HCT116 (cell line): ENCODE measurements around the gene RUNX2. TPM values are rescaled to one million over a fixed set of nuclear protein-coding genes. Genes with fewer than 3 reads are reported as not detected.

Experiments
- ATAC-seq: fragments of 200-7000 bp; cut with Tn5 transposase; 2 replicates; pipeline ENCODE4 v1.9.1; 2020; ENCODE audit warnings: mild to moderate bottlenecking, moderate library complexity
- BruUV-seq: library from RNA; stranded (reverse); fragments of 400-500 nt; replicated peaks from 2 replicates; lab custom pipeline; 2021; lab: Mats Ljungman, UMichigan
- CTCF ChIA-PET: fragments of 300-600 bp; sonication (Branson Sonifier 250); formaldehyde crosslinking; loops from one replicate; lab custom pipeline; 2021; ENCODE audit warnings: antibody characterized with exemption; lab: Charles Lee
- POLR2A ChIA-PET: fragments of 300-600, 350-600 bp; sonication (Branson Sonifier 250); formaldehyde crosslinking; loops from one replicate; lab custom pipeline; 2021; ENCODE audit warnings: antibody characterized with exemption; lab: Charles Lee
- RAD21 ChIA-PET, 2 experiments: fragments of 300-600 bp; sonication (Branson Sonifier 250); formaldehyde crosslinking; loops; one replicate each; lab custom pipeline; 2023; ENCODE audit warnings: low total read pairs in 2 of 2; ENCODE audit not compliant: uncharacterized antibody in 2 of 2, unreplicated experiment in 2 of 2, low non-redundant PET in 1 of 2; lab: Charles Lee
- DNase-seq: peaks from one replicate; pipeline ENCODE4 v3.0.0-alpha.2; 2010; ENCODE audit warnings: low read depth, low spot score
- H2AFZ ChIP-seq: fragments of 200-600 bp; shearing (Covaris generic), sonication (generic); 2 replicates; pipeline ENCODE4 v1.6.1; 2017; ENCODE audit warnings: low read depth, mixed run types, mixed read lengths, antibody characterized with exemption, low read length; ENCODE audit not compliant: poor library complexity, severe bottlenecking
- H3K27ac ChIP-seq: 2 replicates; pipeline ENCODE4 v1.5.1; 2012; ENCODE audit warnings: low read depth, low read length
- H3K27me3 ChIP-seq: fragments of 200-600 bp; sonication (generic); 2 replicates; pipeline ENCODE4 v1.6.1; 2016; ENCODE audit warnings: mixed run types, low read length, mixed read lengths; ENCODE audit not compliant: insufficient read depth
- H3K36me3 ChIP-seq, 2 experiments: fragments of 200-500 bp in 1 of 2; fragments of 200-600 bp in 1 of 2; sonication (Bioruptor generic) in 1 of 2; sonication (generic) in 1 of 2; 2 replicates each; pipeline versions ENCODE4 v1.5.1 to v1.6.1; 2014 to 2016; ENCODE audit warnings: low read length in 2 of 2, inconsistent platforms in 1 of 2, mixed read lengths in 1 of 2, mixed run types in 1 of 2; ENCODE audit not compliant: insufficient read depth in 2 of 2, control insufficient read depth in 1 of 2
- H3K4me1 ChIP-seq, 2 experiments: fragments of 200-600 bp in 1 of 2; sonication (generic) in 1 of 2; 2 replicates each; pipeline versions ENCODE4 v1.5.1 to v1.6.1; 2012 to 2017; ENCODE audit warnings: low read length in 2 of 2, inconsistent platforms in 1 of 2, mild to moderate bottlenecking in 1 of 2, mixed read lengths in 1 of 2, mixed run types in 1 of 2, moderate library complexity in 1 of 2; ENCODE audit not compliant: insufficient read depth in 2 of 2, control insufficient read depth in 1 of 2
- H3K4me2 ChIP-seq: fragments of 200-600 bp; sonication (generic); 2 replicates; pipeline ENCODE4 v1.6.1; 2017; ENCODE audit warnings: mixed run types, low read length, mixed read lengths
- H3K4me3 ChIP-seq, 2 experiments: fragments of 200-600 bp in 1 of 2; sonication (generic) in 1 of 2; replicated peaks in 1 of 2; 2 replicates each; pipeline ENCODE4 v1.5.1; 2011 to 2016; ENCODE audit warnings: low read length in 2 of 2, control low read depth in 1 of 2, low read depth in 1 of 2, mild to moderate bottlenecking in 1 of 2, mixed read lengths in 1 of 2, mixed run types in 1 of 2
- H3K79me2 ChIP-seq: fragments of 200-600 bp; sonication (generic); 2 replicates; pipeline ENCODE4 v1.6.1; 2017; ENCODE audit warnings: mild to moderate bottlenecking, mixed run types, low read length, moderate library complexity, mixed read lengths; ENCODE audit not compliant: insufficient read depth
- H3K9ac ChIP-seq: fragments of 200-600 bp; sonication (generic); 2 replicates; pipeline ENCODE4 v1.6.1; 2016; ENCODE audit warnings: low read length, mixed read lengths
- H3K9me2 ChIP-seq: fragments of 200-600 bp; sonication (generic), shearing (Covaris generic); 2 replicates; pipeline ENCODE4 v1.6.1; 2017; ENCODE audit warnings: mixed run types, mild to moderate bottlenecking, moderate library complexity; ENCODE audit not compliant: insufficient read depth
- H3K9me3 ChIP-seq, 2 experiments: fragments of 200-500 bp in 1 of 2; fragments of 200-600 bp in 1 of 2; sonication (Bioruptor generic) in 1 of 2; sonication (generic) in 1 of 2; 2 replicates each; pipeline ENCODE4 v1.6.1; 2014 to 2017; ENCODE audit warnings: low read length in 2 of 2, mixed read lengths in 2 of 2, inconsistent platforms in 1 of 2, low read depth in 1 of 2, mild to moderate bottlenecking in 1 of 2, mixed run types in 1 of 2, moderate library complexity in 1 of 2; ENCODE audit not compliant: control insufficient read depth in 1 of 2, insufficient read depth in 1 of 2
- H4K20me1 ChIP-seq: fragments of 200-600 bp; sonication (generic), shearing (Covaris generic); 2 replicates; pipeline ENCODE4 v1.6.1; 2017; ENCODE audit warnings: mixed run types, mild to moderate bottlenecking, moderate library complexity; ENCODE audit not compliant: insufficient read depth
- EGR1 ChIP-seq: IDR thresholded peaks from 2 replicates; pipeline ENCODE4 v1.6.1; 2012; ENCODE audit warnings: low read depth
- JUND ChIP-seq: IDR thresholded peaks from 2 replicates; pipeline ENCODE4 v1.6.1; 2012
- POLR2AphosphoS5 ChIP-seq: IDR thresholded peaks from 2 replicates; pipeline ENCODE4 v1.6.1; 2011; ENCODE audit warnings: mild to moderate bottlenecking, low read depth, low read length, moderate library complexity
- RAD21 ChIP-seq: IDR thresholded peaks from 2 replicates; pipeline ENCODE4 v1.6.1; 2012; ENCODE audit warnings: low read depth, mild to moderate bottlenecking
- SRF ChIP-seq: IDR thresholded peaks from 2 replicates; pipeline ENCODE4 v1.6.1; 2012; ENCODE audit warnings: low read depth
- YY1 ChIP-seq: IDR thresholded peaks from 2 replicates; pipeline ENCODE4 v1.6.1; 2011; ENCODE audit warnings: low read length, low read depth, moderate library complexity, mild to moderate bottlenecking; ENCODE audit not compliant: insufficient replicate concordance; ENCODE audit errors: extremely low read depth
- ZBTB33 ChIP-seq: IDR thresholded peaks from 2 replicates; pipeline ENCODE4 v1.6.1; 2011; ENCODE audit warnings: mild to moderate bottlenecking, low read length, moderate library complexity; ENCODE audit not compliant: insufficient replicate concordance; ENCODE audit errors: extremely low read depth
- intact Hi-C: fragments of 100-400 bp; cut with micrococcal nuclease; formaldehyde crosslinking; loops from 2 replicates; pipeline ENCODE4 v1.10.0; 2022
- total RNA-seq: library from RNA; stranded (reverse); gene quantifications from one replicate; pipeline ENCODE4 v1.2.1, GENCODE V29; 2021; ENCODE audit not compliant: unreplicated experiment
- TF ChIP-seq, protein P1 (sequence below): IDR thresholded peaks from 2 replicates; pipeline ENCODE4 v1.6.1; 2012; ENCODE audit warnings: low read depth

Gene RUNX2
- total RNA-seq, 1 experiment from 2014 or later = 1.1 TPM

- TF ChIP-seq RAD21 (no peak), POLR2AphosphoS5 (no peak), EGR1 (no peak), YY1 (no peak)
- TF ChIP-seq, protein P1, sequence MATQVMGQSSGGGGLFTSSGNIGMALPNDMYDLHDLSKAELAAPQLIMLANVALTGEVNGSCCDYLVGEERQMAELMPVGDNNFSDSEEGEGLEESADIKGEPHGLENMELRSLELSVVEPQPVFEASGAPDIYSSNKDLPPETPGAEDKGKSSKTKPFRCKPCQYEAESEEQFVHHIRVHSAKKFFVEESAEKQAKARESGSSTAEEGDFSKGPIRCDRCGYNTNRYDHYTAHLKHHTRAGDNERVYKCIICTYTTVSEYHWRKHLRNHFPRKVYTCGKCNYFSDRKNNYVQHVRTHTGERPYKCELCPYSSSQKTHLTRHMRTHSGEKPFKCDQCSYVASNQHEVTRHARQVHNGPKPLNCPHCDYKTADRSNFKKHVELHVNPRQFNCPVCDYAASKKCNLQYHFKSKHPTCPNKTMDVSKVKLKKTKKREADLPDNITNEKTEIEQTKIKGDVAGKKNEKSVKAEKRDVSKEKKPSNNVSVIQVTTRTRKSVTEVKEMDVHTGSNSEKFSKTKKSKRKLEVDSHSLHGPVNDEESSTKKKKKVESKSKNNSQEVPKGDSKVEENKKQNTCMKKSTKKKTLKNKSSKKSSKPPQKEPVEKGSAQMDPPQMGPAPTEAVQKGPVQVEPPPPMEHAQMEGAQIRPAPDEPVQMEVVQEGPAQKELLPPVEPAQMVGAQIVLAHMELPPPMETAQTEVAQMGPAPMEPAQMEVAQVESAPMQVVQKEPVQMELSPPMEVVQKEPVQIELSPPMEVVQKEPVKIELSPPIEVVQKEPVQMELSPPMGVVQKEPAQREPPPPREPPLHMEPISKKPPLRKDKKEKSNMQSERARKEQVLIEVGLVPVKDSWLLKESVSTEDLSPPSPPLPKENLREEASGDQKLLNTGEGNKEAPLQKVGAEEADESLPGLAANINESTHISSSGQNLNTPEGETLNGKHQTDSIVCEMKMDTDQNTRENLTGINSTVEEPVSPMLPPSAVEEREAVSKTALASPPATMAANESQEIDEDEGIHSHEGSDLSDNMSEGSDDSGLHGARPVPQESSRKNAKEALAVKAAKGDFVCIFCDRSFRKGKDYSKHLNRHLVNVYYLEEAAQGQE = no peak
These were observed 315.0 kb downstream of the RUNX2 start for GRCh38 chr6:45643126-45643525.

GRCh38 chr6:45644720-45645119 is 316.6 kb downstream of the RUNX2 start:
- intact Hi-C loops = no loop called here
- H3K27ac ChIP-seq = no peak overlapping the region
- H3K9ac ChIP-seq = no peak overlapping the region
- no peaks in the 10 kb centered on the region for H4K20me1 ChIP-seq
- no peaks in the 10 kb centered on the region for H3K9me2 ChIP-seq
- TF ChIP-seq JUND (no peak), SRF (no peak), POLR2AphosphoS5 (no peak), ZBTB33 (no peak)
- ATAC-seq (no peak), DNase-seq (no peak)
- ChIA-PET RAD21 (no interaction called here), CTCF (no interaction called here), POLR2A (no interaction called here)
- no peaks in the 10 kb centered on the region for H3K79me2 ChIP-seq
- H3K9me3 ChIP-seq = no peaks in the 10 kb centered on the region
- H3K4me1 ChIP-seq = peaks cover 0 to 6% of the 10 kb centered on the region in 2 experiments; a peak in 1 of 4 replicates
- no TSS peak for BruUV-seq
- H3K4me3 ChIP-seq = no peak overlapping the region
- no peaks in the 10 kb centered on the region; the same call in 1 of the 2 replicates for H3K27me3 ChIP-seq
- H3K4me2 ChIP-seq = no peak overlapping the region
- no peak overlapping the region for H2AFZ ChIP-seq
- H3K36me3 ChIP-seq = no peaks in the 10 kb centered on the region

More at GRCh38 chr6:45643126-45643525, 315.0 kb downstream of the RUNX2 start:
- ChIA-PET RAD21 (no interaction called here), CTCF (no interaction called here), POLR2A (no interaction called here)
- H3K9me2 ChIP-seq = no peaks in the 10 kb centered on the region
- H3K9me3 ChIP-seq = no peaks in the 10 kb centered on the region
- no peak overlapping the region for H3K4me3 ChIP-seq
- intact Hi-C loops = no loop called here
- no peak overlapping the region for H3K9ac ChIP-seq
- no TSS peak for BruUV-seq
- no peaks in the 10 kb centered on the region for H3K79me2 ChIP-seq
- H3K4me2 ChIP-seq = no peak overlapping the region
- H3K27me3 ChIP-seq = no peaks in the 10 kb centered on the region; the same call in 1 of the 2 replicates
- ATAC-seq = no peak
- H3K36me3 ChIP-seq = no peaks in the 10 kb centered on the region
- H4K20me1 ChIP-seq = no peaks in the 10 kb centered on the region
- H3K4me1 ChIP-seq = peaks cover 0 to 5% of the 10 kb centered on the region in 2 experiments; a peak in 1 of 4 replicates
- DNase-seq = no peak
- H3K27ac ChIP-seq = no peak overlapping the region
- no peak overlapping the region for H2AFZ ChIP-seq
